Hippocampal formation (tissue), 2 donors: ENCODE data around the gene RAB33A.

Experiments used
- DNase-seq, 2 donors: peaks; one replicate each; lab custom pipeline; 2025; lab: John Stamatoyannopoulos, UW

Gene RAB33A

DNA sequence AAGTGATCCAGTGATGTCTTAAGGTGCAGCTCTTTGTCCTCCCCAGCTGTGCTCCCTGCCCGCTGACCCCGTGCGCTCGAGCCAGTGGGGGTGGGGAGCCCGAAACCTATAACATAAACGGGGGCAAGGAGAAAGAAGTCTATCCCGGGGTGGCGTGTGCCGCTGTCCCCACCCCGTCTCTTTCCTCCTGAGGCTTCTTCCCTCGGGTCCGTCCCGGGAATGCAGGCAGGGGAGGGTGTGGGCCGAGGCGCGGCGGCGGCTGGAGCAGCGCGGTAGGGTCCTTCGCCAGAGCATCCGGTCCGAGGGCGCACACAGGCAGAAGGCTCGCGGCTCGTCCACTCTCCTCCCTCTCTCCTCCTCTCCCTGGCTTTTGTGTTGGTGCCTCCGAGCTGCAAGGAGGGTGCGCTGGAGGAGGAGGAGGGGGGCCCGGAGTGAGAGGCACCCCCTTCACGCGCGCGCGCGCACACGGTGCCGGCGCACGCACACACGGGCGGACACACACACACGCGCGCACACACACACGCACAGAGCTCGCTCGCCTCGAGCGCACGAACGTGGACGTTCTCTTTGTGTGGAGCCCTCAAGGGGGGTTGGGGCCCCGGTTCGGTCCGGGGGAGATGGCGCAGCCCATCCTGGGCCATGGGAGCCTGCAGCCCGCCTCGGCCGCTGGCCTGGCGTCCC, at the start of gene RAB33A:
RAB33A (plus strand) TSS at position 517 of the 681 bp plus-strand sequence; CDS start at position 618, 101 bp downstream.
- peak; percentile 61 to 67 for DNase-seq

DNA sequence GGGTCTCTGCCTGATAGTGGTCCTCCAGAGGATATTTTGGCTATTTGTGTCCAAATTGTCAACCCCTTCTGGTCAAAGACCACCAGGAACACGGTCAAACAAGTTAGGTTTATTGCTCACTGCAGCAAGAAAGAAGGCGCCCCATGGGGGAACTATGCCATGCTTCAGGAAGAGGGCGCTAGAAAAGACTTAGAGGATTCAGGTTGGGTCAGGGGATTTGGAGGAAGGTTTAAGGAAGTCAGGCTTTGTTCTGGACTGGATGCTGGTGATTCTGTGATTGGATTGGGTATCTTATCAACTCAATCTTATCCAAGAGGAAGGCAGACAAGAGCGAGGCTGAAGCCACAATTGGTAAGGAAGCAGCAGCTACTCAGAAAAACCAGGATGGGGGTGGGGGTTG, 47.2 kb upstream of the RAB33A start:
- DNase-seq, result no peak

DNA sequence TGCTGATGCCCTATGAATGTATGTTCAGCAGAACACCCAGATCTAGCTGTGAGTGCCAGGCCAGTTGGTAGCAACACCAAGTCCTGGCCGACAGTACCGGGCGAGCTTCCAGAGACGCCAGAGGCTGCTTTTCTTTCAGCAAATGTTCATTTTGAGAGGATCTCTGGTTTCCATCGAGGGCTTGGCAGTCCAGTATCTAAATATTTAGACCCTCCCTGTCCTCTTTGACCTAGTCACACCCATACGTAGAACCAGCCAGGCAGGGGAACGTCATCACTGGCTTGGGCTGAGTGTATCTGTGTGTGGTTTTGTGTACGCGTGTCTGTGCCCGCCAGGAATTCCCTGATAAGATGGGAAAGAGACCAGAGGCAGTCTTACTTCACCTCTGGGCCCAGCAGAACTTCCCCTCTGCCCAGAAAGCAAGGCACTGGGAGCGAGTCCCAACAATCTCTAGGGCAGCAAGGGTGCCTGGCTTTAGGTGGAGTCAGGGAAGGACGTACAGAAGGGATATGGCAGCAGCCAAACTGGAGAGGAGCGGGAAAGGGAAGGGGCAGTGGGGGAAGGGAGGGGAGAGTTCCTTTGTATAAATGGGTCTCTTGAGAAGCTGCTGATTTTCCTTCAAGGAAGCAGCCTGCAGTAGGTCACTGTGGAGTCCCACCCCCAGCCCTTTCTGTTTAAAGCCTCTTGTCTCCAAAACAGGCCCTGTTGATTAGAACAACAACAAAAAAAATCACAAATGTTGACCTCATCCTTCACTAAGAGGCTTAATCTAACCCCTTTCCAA, 46.5 kb upstream of the RAB33A start:
- DNase-seq, result peak in 1 of 2 donors; percentile 0

DNA sequence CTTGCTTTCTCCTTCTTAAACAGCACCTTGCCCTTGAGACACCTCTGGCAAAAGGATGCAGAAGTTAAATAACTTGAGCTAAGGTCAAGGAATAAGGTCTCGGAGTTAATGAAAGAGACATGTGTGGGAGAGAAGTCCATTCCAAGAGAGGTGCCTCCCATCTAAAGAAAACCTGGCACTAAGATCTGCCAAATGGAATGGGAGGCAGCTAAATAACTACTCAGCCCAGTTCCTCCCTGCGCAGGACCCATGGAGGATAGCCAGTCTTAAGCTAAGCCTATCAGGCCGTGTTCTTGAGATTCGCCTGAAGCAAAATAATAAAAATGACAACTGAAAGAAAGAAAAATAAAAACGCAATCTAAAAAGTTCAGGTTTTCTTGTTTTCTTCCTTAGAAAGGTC, 40.8 kb upstream of the RAB33A start:
- no peak for DNase-seq

DNA sequence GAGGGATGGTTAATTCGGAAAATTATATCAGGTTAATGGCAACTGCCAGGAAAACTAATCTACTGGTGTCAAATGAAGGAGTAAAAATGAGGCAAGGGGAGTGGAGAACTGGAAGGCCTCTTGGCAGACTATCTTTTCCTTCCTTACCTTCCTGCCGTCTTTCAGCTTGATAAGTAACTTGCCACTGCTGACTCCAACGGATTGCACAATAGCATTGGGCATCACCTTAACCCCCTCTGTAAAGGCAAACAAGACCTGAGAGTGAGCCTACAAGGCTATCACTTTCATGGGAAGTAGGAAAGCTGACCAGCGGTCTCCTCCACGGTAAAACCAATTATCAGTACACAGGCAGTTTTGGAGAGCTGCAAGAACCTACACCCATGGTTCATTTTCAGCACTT, 35.3 kb upstream of the RAB33A start:
- DNase-seq, result no peak

DNA sequence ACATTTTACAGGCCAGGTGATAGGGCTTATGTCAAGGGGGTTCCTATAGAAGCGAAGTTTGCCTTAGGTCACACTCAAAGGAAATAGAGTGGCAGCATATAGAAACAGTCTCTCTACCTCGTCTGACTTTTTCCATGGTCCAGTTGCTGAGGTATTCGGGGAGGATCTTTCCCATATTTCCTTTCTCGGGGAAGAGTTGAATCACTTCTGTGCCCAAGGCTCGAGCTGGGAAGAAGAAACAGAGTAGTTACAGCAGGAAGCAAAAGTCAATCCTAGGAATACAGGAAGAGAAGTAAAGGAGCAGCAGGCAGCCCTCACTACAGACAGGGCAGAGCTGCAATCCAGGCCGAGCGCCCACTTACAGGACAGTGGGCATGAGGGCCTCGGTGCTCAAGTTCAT, 34.8 kb upstream of the RAB33A start:
- DNase-seq, result no peak

DNA sequence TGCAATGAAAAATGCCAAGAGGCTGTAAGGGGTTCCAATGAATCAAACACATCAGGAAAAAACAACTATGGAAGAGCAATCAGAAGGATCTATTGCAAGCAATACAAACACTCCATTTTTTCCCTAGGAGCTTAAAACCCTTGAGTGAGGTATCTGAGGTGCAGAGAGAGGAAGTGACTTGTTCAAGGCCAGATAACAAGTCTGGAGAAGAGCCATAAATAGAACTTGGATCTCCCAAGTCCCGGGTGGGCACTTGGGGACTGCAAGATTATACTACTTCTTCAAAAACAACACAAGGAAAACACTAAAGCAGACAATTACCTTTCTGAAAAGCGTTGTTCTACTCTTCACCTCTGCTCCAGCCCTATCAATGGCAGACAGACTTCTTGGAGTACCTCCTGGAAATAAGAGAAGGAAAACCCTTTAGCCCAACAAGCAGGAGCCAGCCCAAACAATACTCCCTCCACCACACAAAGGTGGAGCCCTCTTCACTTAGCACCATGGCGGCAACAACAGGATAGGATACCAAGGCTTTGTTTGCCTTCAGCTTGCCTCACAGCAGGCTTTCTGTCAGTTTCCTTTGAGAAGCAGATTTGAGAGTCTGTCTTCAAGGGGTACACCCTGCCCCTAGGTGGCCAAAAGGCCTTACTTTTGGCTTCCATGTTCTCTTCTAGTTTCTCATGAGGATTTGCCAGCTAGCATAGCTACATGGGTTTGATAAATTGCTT, 32.1 kb upstream of the RAB33A start:
- no peak for DNase-seq

DNA sequence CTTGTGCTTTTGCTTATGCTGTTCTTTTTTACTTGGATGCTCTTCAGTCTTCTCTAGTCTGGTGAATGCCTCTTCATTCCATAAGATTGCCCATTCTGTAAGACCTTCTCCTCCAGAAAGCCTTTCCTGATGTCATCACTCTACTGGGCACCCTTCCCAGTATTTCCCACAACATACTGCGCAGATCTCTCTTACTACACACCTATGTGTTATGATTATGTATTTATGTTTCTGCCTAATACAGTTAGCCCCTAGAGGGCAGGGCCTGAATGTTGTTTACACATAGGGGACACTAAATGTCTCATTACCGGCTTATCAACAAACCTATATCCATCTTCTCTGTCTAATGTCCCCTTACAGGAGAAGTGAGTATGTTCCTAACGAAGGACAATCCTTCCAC, 27.3 kb upstream of the RAB33A start:
- DNase-seq, result no peak

DNA sequence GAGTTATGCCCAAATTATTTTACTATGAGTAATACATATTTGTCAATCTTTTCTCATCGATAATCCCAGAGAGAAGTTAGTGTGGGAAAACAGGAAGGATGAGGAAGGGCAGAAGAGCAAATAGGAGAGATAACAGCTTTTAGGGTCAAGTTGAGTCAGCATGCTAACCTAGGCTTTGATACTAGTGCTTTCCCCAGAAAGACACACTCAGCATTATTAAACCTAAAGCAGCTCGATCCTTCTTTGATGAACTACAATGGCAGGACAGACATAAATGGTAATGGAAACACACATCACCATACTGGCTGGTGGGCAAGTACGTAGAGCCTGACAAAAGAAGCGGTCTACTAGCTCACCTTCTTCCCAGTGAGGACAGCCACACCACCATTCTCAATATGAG, 26.6 kb upstream of the RAB33A start:
- no peak for DNase-seq

DNA sequence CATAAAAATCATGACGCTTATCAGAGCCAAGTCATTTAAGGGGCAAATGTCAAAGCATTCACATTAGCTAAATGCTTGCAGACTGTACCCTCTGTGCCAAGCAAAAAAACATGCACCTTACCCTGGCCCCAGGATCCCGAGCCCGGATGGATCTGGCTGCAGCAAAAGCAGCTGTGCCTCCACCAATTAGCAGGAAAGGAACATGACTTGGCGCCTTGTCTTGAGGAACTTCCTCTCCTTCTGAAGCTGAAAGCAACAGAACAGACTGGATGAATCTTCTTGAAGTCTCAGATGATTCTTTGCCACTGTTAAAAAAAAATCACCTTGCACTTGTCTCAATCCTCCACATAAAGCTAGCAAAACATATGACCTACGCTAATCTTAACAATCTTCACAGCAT, 24.1 kb upstream of the RAB33A start:
- no peak for DNase-seq

DNA sequence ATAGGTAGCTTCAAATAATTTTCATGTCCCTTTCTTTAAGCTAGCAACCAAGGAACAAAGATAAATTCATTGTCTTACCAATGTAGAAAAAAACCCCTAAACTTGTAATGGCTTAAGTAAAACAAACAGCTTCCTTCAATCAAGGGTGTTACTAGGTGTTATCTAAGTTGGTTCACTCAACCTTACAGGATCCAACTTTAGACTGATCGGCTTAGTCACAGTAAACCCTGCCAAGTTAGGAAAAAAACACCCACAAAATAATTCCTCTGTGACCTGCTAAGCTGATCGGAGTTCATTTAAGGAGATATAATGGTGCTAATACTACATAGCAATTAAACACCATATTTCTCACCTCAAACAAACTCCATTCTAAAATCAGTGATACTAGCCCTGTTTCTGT, 16.2 kb upstream of the RAB33A start:
- no peak for DNase-seq

DNA sequence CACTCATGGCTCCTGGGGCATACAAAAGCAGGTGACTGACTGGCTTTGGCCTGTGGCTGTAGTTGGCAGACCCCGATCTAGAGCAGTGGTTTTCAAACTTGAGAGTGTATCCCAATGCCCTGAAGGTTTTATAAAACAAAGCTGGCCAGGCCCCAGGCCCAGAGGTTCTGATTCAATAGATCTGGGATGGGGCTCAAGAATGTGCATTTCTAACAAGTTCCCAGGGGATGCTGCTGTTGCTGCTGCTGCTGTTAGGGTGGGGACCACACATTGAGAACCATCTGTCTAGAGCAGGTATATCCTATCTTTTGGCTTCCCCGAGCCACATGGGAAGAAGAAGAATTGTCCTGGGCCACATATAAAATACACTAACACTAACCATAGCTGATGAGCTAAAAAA, 13.5 kb upstream of the RAB33A start:
- DNase-seq, result no peak

DNA sequence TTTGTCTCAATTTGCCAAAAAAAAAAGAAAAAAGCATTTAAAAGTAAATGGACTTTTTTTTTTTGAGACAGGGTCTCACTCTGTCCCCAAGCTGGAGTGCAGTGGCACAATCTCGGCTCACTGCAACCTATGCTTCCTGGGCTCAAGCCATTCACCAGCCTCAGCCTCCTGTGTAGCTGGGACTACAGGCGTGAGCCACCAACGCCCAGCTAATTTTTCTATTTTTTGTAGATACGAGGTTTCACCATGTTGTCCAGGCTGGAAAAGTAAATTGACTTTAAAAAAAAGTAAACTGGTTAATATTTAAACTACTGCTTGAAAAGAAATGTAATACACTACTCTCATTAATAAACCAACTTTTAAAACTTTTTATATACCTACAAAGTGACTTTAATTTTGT, 12.0 kb upstream of the RAB33A start:
- DNase-seq, result no peak

DNA sequence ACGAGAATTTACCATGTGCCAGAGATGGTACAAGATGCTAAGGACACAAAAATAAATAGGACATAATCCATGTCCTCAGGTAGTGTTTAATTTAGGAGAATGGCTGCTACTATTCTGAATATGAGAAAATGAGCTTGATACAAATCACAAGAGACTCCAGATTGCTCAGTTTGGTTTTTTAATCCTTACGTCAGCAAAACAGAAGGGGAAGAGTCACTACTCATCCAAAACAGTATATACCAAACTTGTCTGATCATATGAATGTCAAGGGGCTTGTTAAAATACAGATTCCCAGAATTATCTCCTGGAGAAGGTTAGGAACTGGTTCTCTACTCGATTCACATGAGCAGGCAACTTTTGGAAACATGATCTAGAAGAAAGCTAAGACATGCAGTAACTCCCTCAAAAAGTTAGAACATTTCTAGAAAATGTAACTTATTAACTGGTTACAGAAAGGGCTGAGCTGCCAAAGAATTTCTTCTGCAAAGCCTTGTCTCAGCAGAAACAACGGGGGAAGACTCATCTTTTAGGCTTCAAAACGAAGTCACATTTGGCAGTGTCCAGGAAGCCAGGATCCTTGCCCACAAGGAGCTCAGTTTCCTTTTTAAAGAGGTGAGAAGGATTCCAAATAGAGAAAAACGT, 9.5 kb upstream of the RAB33A start:
- no peak for DNase-seq

DNA sequence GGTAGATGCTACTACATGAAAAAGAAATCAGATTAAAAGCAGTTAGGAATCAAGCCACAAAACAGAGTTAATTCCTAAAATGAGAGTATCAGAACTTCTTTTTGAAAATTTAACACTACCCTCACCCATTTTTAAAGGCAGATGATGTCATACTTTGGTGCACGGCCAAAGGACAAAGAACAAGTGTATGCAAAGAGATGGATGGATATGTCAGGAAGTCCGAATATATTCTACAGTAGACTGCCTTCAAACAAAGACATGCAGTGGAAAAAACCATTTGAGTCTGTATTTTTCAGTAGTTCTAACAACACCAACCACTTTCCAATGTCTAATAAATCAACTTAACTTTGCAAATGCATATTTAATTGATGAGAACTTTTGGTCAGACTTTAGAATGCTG, 8.4 kb upstream of the RAB33A start:
- DNase-seq, result no peak

DNA sequence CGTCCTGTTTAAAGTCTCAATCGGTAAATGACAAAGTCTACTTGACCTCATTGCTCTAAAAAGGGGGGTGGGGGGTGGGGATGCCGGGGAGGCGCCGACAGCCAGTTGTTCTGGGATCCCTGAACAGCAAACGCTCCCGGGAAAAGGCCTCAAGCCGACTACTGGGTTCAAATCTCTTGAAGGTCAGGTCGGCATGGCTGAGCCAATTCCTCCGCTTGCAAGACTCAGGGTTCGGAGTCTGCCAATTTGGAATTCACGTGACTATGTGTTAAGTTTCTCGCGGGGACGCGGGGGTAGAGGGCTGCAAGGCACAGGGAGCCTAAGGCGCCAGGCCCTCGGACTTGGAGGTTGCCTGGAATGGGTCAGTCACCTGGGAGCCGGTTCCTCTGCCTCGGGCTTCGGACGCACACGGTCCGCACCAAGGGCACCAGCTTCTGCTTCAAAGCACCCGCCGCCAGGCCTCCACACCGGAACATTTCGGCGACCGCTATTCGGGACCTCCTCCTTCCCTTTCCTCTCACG, 6.5 kb upstream of the RAB33A start:
- no peak for DNase-seq

DNA sequence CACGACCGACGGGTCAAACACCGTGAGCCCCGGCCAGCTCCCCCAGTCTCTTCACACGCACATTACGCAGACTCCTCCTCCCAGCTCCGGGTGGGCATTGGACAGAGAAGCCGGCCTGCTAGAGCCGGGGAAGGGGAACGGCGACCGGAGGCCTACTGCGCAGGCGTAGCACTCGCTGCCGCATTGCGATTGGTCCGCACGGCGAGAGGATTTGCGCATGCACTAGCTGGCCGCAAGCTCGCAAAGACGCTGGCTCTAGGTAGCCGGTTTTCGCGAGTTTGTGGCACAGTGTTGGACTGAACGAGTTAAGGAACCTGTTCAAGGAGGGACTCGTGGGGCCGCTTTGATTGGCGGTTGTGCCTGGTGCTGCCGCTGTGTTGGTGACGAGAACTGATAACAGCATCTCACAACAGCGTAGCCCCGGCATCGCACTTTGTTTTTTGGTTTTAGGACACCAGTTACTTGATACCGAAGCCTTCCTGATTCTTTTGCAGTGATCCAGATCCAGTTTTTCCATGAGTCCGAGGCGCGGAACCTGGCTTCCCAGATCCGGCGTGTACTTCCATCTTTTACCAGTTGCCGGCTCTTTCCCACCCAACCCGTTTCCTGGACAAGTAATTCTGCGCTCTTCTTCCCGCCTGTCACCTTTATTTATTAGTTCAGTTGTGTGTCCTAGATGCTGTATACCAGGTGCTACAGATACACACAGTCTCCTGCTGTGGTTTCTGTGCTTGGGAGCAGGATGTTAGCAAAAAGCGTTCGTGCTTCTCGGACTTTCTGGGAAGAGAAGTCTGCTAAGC, 5.9 kb upstream of the RAB33A start, which contains the start of gene AIFM1:
AIFM1 (minus strand) TSS at position 139 of the 800 bp plus-strand sequence. CDS start 185 bp downstream, outside the sequence.
- DNase-seq, result peak; percentile 81 to 84

DNA sequence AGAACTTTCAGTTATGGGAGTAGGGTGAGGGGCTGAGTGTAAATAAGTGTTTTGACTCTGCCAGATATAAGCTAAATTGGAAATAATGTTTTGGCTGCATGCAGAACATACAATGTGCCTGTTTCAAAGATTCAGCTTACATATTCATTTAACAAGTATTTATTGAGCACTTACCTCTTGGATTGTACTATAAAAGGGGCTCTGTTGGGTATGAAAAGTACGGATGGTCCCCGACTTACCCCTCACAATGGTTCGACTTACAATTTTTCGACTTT, 5.3 kb upstream of the RAB33A start:
- DNase-seq, result no peak

DNA sequence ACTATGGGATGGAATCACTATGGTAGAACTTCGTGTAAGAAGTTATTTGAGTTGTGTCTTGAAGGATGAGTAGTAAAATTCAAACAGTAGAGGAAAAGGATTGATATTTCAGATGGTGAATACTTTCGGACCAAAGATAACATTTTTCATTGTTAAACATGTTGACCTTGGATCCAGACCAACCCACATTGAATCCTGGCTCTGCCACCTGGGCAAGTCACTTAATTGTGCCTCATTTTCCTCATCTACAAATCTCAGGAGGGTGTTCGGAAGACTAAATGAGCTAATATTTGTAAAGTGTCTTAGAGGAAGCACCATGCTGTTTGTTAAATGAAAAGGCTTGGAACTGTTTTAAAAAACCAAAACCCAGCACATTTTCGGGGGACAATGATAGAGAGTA, 4.7 kb upstream of the RAB33A start:
- no peak for DNase-seq

DNA sequence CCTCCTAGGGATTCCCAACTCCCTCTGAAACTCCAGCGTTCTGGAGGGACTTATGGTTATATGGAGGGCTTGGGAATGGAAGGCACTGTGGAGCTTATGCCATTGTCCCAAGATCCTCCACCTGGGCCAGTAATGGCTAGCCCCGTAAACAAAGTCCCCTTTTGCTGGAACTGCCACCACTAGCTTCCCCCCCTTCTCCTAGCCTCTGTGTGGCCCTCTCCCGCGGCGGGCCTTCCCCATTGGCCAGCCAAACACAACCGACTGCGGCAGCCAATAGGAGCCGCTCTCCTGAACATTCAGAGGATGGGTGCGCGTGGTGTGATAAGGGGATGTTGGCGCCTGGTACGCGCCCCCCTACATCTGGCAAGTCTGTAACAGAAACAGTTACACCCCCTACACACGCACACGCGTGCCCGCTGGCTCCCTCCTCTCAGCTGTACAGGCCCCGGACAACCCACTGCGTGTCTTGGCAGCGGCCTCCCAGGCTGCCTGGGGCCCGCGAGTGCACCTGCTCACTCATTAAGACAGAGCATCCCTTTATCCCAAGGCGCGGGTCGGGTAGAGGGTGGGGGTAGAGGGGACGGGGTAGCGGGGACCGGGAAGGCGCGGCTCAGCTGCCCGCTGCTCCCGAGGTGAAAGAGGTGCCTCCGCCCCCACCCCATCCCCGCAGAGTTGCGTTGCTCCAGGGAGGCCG, 863 bp upstream of the RAB33A start:
- peak; percentile 83 to 86 for DNase-seq
